GM12801 (cell line): ENCODE data around the gene GRK7.

Experiments used
- TF ChIP-seq, protein P1 (sequence below): IDR thresholded peaks from one replicate; pipeline ENCODE4 v1.5.1; 2011; ENCODE audit warnings: control low read depth; ENCODE audit not compliant: insufficient read length; ENCODE audit errors: extremely low read depth

Gene GRK7

GRCh38 chr3:141776376-141776775 lies 13.2 kb downstream of the GRK7 start:
- TF ChIP-seq, protein P1, sequence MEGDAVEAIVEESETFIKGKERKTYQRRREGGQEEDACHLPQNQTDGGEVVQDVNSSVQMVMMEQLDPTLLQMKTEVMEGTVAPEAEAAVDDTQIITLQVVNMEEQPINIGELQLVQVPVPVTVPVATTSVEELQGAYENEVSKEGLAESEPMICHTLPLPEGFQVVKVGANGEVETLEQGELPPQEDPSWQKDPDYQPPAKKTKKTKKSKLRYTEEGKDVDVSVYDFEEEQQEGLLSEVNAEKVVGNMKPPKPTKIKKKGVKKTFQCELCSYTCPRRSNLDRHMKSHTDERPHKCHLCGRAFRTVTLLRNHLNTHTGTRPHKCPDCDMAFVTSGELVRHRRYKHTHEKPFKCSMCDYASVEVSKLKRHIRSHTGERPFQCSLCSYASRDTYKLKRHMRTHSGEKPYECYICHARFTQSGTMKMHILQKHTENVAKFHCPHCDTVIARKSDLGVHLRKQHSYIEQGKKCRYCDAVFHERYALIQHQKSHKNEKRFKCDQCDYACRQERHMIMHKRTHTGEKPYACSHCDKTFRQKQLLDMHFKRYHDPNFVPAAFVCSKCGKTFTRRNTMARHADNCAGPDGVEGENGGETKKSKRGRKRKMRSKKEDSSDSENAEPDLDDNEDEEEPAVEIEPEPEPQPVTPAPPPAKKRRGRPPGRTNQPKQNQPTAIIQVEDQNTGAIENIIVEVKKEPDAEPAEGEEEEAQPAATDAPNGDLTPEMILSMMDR, result no peak

DNA sequence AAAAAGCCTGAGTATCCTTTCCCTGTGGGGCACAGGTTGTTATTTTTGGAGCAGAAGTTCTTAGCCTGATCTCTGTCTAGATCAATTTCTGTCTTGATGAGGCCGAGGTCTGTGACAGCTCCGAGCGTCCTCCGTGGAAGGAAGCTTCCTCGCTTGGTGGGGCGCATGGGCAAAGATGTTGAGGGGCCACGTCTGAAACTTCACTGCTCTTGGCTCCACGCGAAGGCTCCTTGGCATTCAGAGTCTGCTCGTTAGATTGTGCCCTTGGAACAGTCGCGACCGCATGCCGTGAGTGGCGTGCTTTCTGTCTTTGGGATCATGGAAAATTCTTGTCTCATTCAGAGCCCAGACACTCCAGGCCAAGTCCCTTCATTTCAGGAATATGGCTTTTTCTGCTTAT lies 13.7 kb downstream of the GRK7 start:
- TF ChIP-seq, protein P1, result no peak

DNA sequence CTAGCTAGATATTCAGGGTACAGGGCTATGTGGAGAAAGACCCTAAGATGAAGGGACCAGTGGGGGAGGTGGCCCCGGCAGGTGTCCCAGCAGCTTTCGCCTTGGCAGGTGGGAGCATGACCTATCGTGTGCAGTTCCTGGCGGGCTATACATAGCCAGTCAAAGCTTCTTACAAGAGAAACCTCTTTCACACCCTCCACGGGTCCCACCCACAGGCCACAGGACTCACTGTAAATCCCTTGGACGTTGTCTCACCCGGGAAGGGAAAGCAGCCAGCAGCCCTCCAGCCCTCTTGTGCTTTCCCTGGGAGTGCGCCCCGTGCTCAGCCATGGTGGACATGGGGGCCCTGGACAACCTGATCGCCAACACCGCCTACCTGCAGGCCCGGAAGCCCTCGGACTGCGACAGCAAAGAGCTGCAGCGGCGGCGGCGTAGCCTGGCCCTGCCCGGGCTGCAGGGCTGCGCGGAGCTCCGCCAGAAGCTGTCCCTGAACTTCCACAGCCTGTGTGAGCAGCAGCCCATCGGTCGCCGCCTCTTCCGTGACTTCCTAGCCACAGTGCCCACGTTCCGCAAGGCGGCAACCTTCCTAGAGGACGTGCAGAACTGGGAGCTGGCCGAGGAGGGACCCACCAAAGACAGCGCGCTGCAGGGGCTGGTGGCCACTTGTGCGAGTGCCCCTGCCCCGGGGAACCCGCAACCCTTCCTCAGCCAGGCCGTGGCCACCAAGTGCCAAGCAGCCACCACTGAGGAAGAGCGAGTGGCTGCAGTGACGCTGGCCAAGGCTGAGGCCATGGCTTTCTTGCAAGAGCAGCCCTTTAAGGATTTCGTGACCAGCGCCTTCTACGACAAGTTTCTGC lies 15.0 kb downstream of the GRK7 start:
- TF ChIP-seq, protein P1, result no peak

DNA sequence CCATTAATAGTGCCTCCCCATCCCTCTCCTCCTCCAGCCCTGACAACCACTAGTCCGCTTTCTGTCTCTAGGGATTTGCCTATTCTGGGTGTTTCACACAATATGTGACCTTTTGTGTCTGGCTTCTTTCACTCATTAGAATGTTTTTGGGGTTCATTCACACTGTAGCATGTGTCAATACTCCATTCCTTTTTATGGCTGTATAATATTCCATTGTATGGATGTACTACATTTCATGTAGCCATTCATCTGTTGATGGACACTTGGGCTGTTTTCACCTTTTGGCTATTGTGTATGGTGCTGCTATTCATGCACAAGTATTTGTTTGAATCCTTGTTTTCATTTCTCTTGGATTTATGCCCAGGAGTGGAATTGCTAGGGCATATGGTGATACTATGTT lies 16.5 kb downstream of the GRK7 start:
- TF ChIP-seq, protein P1, result no peak

- TF ChIP-seq, protein P1, result no peak
Observed at GRCh38 chr3:141782386-141782932, 19.3 kb downstream of the GRK7 start.

DNA sequence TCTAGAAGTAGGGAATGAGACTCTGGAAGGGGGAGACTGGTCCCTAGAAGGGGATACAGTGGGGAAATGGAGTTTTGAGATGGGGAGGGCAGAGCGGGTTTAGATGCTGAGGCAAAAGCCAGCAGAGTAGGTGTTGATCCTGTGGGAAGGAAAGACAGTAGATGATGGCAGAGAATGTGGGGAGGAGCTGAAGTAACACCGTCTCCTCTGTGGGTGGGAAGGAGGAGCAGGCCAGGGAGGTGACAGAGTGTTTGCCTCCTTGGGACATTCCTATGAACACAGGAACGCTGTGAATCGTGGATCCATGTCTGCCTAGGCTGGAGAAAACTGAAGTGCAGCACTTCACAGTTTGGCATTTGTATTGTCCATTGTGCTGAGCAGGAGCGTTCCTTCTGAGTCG lies 20.4 kb downstream of the GRK7 start:
- TF ChIP-seq, protein P1, result no peak

GRCh38 chr3:141784096-141784495 lies 20.9 kb downstream of the GRK7 start:
- TF ChIP-seq, protein P1, result no peak
